ENCODE results near the gene SLC1A4. TPM values are rescaled to one million over a fixed set of nuclear protein-coding genes. Genes with fewer than 3 reads are reported as not detected.

SLC1A4 gene
- total RNA-seq, 1 donor from 2014 or later = 45.9 TPM

- H2AFZ ChIP-seq (ENCODE audit: low read depth, low read length) = no peak overlapping the region
- H3K9me3 ChIP-seq (ENCODE audit: insufficient read depth, low read depth, low read length) = no peaks in the 10 kb centered on the region
- no peak overlapping the region for H3K4me2 ChIP-seq (ENCODE audit: low read length)
- no peak for DNase-seq (ENCODE audit: low read depth)
- H4K20me1 ChIP-seq (ENCODE audit: insufficient read depth, low read length) = no peaks in the 10 kb centered on the region
- H3K36me3 ChIP-seq (ENCODE audit: insufficient read depth, low read length) = no peaks in the 10 kb centered on the region
- no peak overlapping the region for H3K4me3 ChIP-seq (ENCODE audit: insufficient read depth, low read depth, low read length)
- no peak overlapping the region for H3K9ac ChIP-seq (ENCODE audit: low read length)
- H3K4me1 ChIP-seq (ENCODE audit: insufficient read depth, low read length) = peaks cover 1% of the 10 kb centered on the region
- TF ChIP-seq CTCF (IDR thresholded peaks at IDR 0.05; ENCODE audit: insufficient read depth, low read depth, low read length) (no peak), EZH2 (IDR thresholded peaks at IDR 0.05; ENCODE audit: insufficient read depth, low read length) (no peak)
- H3K36me3 Mint-ChIP-seq (ENCODE audit: low read depth, unreplicated experiment) = no peaks in the 10 kb centered on the region
- no peak overlapping the region for H3K27ac ChIP-seq (ENCODE audit: low read depth, low read length)
- peaks cover 10% of the 10 kb centered on the region for H3K27me3 Mint-ChIP-seq (ENCODE audit: low read depth, unreplicated experiment)
- H3K27me3 ChIP-seq (ENCODE audit: insufficient read depth, low read length) = no peaks in the 10 kb centered on the region
- no peak overlapping the region for H3K27ac Mint-ChIP-seq (ENCODE audit: unreplicated experiment)
- no peak overlapping the region for H3K4me3 Mint-ChIP-seq (ENCODE audit: unreplicated experiment)
- no peaks in the 10 kb centered on the region for H3K9me3 Mint-ChIP-seq (ENCODE audit: unreplicated experiment)
- peaks cover 3% of the 10 kb centered on the region for H3K4me1 Mint-ChIP-seq (ENCODE audit: low read depth, unreplicated experiment)
- H3K79me2 ChIP-seq (ENCODE audit: insufficient read depth, low read length) = no peaks in the 10 kb centered on the region
- no peak for FAIRE-seq
These were observed 46.2 kb downstream of the SLC1A4 start for GRCh38 chr2:65035351-65035943.

DNA sequence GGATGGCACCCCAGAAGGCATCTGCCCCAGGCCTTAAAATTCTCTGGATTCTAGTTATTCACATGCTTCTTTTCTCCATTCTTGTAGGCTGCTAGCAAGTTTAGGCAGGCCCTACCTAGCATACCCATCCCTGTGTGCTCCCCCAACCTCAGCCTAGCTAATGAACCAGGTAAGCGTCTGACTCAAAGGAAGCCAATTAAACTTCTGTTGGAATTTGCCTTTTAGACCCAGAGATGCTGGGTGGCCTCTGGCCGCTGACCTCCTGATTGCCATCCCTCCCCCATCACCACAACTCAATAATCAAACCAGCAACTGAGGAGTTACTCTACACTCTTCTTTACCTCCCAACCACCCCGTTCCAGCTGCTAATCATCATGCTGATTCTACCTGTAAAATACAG, 48.0 kb downstream of the SLC1A4 start:
- Mint-ChIP-seq H3K27ac (ENCODE audit: unreplicated experiment) (no peak overlapping the region), H3K4me1 (ENCODE audit: low read depth, unreplicated experiment) (peaks cover 1% of the 10 kb centered on the region)

More for the DNA sequence above, 48.0 kb downstream of the SLC1A4 start:
- Histone ChIP-seq H4K20me1 (ENCODE audit: insufficient read depth, low read length) (no peaks in the 10 kb centered on the region), H2AFZ (ENCODE audit: low read depth, low read length) (no peak overlapping the region), H3K27me3 (ENCODE audit: insufficient read depth, low read length) (no peaks in the 10 kb centered on the region), H3K4me1 (ENCODE audit: insufficient read depth, low read length) (peaks cover 3% of the 10 kb centered on the region), H3K79me2 (ENCODE audit: insufficient read depth, low read length) (no peaks in the 10 kb centered on the region), H3K27ac (ENCODE audit: low read depth, low read length) (no peak overlapping the region), H3K4me2 (ENCODE audit: low read length) (no peak overlapping the region), H3K36me3 (ENCODE audit: insufficient read depth, low read length) (no peaks in the 10 kb centered on the region), H3K9ac (ENCODE audit: low read length) (no peak overlapping the region), H3K4me3 (ENCODE audit: insufficient read depth, low read depth, low read length) (no peak overlapping the region), H3K9me3 (ENCODE audit: insufficient read depth, low read depth, low read length) (no peaks in the 10 kb centered on the region)
- DNase-seq (ENCODE audit: low read depth) (no peak), FAIRE-seq (no peak)
- TF ChIP-seq CTCF (IDR thresholded peaks at IDR 0.05; ENCODE audit: insufficient read depth, low read depth, low read length) (no peak), EZH2 (IDR thresholded peaks at IDR 0.05; ENCODE audit: insufficient read depth, low read length) (no peak)
- no peaks in the 10 kb centered on the region for H3K36me3 Mint-ChIP-seq (ENCODE audit: low read depth, unreplicated experiment)
- no peaks in the 10 kb centered on the region for H3K9me3 Mint-ChIP-seq (ENCODE audit: unreplicated experiment)
- H3K4me3 Mint-ChIP-seq (ENCODE audit: unreplicated experiment) = no peak overlapping the region
- H3K27me3 Mint-ChIP-seq (ENCODE audit: low read depth, unreplicated experiment) = peaks cover 4% of the 10 kb centered on the region
